HG02973 (cell line): ENCODE measurements around the gene UBL5.
"Not testable (repeated sequence)": the region's sequence is repeated elsewhere in the genome, so short reads cannot be mapped to it uniquely, and the experiment has no call there.

Experiments
- ATAC-seq: cut with Tn5 transposase; IDR thresholded peaks from one replicate; pipeline ENCODE4 v1.9.1; 2021; ENCODE audit warnings: moderate library complexity; ENCODE audit not compliant: unreplicated experiment

The UBL5 gene

DNA sequence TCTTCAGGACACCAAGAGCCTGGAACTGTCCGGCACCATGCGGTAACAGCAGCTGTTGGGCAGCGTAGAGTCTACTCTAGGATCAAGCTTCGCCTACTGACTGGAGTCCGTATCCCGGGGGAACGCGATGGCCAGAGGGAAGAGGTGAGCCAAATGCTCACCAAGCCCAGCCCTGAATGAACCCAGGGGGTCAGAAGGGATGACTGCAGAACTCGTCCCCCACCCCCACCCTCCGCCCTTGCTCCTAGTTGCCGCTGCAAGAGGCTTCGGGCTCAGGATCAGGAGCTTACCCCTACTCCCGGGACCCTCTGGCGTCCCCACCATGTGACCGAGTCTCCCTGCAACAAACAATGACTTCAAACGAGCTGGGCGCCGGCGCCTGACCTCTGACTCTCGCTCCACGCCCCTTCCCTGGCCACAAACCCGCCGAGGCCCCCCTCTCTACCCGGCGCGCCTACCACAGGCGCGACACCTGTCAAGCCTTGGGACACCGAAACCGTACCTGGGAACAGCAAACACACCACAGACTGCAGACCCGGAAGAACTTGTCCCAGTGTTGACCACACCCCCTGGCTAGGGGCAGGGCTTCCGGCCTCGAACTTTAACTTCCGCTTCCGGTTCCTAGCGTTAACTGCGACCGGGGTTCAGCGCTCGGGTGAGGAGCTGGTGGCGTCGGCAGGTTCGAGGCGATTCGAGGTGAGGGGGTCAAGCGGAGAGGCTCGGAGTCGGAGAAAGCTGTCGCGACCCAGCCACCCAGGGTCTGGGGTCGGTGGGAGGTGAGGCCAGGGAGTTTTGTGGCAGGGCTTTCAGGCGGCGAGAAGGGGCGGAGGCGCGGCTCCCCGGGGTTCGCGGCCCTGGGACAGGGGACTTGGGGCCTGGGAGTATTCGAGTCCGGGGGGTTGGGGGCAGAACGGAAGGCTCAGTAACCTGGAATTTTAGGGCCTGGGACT, at the start of gene UBL5:
Gene UBL5 (plus strand): TSS at position 630 of the 950 bp plus-strand sequence. CDS start 420 bp downstream, outside the sequence.
- peak; percentile 77 for ATAC-seq

DNA sequence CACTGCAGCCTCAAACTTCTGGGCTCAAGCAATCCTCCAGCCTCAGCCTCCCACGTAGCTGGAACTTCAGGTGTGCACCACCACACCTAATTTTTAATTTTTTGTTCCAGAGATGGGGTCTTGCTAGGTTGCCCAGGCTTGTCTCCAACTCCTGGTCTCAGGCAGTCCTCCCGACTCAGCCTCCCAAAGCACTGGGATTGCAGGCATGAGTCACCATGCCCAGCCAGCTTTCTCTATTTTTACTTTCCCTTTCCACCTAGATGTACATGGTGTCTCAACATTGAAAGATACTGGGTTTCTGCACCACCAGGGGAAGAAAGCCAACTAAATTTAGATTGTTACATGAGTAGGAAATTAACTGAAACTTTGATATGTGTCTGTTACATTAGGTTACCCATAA, 45.4 kb upstream of the UBL5 start:
- no peak for ATAC-seq

DNA sequence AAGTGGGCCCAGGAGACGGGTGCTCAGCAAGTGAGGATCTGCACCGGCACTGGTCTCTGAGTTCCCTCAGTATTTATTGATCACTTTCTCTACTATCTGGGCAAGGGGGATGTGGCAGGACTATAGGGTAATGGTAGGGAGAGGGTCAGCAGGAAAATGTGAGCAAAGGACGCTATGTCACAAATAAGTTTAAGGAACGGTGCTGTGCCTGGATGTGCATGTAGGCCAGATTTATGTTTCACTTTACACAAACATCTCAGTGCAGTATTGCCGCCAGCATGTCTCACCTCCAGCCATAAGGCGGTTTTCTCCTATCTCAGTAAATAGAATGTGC, 43.6 kb upstream of the UBL5 start:
- not testable (repeated sequence) for ATAC-seq

DNA sequence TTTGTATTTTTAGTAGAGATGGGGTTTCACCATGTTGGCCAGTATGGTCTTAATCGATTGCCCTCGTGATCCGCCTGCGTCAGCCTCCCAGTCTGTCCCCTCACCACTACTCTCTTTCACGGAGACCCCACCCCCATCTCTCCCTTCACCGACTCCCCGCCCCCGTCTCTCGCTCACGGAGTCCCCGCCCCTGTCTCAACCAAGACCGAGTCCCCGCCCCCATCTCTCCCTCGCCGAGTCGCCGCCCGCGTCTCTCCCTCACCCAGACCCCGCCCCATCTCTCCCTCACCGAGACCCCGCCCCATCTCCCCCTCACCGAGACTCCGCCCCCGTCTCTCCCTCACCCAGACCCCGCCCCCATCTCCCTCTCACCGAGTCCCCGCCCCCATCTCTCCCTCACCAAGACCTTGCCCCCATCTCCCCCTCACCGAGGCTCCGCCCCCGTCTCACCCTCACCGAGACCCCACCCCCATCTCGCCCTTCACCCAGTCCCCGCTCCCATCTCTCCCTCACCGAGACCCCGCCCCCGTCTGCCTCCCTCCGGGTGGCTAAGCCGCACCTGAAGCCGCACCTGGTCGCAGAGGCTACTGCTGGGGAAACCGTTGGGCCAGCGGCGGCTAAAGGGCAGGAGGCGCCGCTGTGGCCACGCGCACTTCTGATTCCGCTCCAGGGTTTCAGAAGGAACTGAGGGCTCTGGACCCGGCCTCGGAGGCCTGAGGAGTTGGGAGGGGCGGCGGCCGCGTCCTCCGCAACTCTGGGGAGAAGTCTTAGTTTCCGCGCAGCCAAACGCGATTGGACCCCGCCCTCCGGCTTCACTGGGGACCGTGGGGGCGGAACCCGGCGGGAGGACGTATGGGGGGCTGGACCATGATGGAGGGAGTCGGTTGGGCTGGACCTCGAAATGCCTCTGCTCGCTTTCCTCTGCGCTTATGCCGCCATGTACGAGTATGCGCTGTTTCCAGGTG, 42.1 kb upstream of the UBL5 start:
- ATAC-seq = peak; percentile 80

DNA sequence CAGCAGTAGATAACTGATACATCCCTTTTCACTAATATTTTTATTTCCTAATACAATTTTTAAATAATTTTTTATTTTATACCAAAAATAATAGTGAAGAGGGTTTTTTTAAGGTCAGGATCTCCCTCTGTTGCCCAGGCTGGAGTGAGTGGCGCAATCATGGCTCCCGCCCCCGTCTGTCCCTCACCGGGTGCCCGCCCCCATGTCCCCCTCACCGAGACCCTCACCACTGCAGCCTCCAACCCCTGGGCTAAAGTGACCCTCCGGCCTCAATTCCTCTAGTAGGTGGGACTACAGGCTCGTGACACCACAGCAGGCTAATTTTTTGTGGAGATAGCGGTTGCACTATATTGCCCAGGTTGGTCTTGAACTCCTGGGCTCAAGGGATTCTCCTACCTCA, 41.4 kb upstream of the UBL5 start:
- peak; percentile 8 for ATAC-seq

DNA sequence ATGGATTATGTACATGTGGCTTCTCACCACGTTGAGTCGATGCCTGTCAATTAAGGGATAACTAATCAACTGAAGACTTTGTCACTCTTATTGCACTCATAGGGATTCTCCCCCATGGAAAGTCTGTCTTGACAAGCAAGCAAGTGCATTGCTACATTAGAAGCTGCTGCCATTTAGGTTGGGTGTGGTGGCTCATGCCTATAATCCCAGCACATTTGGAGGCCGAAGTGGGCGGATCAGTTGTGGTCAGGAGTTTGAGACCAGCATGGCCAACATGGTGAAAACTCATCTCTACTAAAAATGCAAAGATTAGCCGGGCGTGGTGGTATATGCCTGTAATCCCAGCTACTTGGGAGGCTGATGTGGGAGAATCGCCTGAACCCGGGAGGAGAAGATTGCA, 40.9 kb upstream of the UBL5 start:
- ATAC-seq = no peak

DNA sequence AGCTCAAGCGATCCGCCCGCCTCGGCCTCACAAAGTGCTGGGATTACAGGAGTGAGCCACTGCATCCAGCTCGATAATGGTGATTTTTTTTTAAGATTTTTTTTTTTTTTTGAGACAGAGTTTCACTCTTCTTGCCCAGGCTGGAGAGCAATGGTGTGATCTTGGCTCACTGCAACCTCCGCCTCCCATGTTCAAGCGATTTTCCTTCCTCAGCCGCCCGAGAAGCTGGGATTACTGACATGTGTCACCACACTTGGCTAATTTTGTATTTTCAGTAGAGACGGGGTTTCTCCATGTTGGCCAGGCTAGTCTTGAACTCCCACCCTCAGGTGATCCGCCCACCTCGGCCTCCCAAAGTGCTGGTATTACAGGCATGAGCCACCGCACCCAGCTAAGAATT, 39.1 kb upstream of the UBL5 start:
- ATAC-seq = not testable (repeated sequence)

DNA sequence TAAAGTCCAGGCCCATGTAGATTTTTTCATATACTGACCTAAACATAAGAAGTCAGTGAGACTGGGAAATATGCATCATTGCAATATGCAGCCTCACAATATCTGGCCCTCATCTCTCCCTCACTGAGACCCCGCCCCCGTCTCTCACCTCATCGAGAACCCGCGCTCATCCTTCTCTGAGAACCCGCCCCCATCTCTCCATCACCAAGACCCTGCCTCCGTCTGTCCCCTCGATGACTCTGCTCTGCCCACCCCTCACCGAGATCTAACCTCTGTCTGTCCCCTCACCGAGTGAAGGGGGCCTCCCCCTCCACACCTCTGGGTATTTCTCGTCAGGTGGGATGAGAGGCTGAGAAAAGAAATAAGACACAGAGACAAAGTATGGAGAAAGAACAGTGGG, 38.7 kb upstream of the UBL5 start:
- no peak for ATAC-seq

DNA sequence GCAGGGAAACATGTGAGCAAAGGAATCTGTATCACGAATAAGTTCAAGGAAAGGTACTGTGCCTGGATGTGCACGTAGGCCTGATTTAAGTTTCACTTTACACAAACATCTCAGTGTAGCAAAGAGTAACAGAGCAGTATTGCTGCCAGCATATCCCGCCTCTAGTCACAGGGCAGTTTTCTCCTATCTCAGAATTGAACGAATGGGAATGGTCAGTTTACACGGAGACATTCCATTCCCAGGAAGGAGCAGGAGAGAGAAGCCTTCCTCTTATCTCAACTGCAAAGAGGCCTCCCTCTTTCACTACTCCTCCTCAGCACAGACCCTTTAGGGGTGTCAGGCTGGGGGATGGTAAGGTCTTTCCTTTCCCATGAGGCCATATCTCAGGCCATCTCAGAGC, 38.1 kb upstream of the UBL5 start:
- not testable (repeated sequence) for ATAC-seq

DNA sequence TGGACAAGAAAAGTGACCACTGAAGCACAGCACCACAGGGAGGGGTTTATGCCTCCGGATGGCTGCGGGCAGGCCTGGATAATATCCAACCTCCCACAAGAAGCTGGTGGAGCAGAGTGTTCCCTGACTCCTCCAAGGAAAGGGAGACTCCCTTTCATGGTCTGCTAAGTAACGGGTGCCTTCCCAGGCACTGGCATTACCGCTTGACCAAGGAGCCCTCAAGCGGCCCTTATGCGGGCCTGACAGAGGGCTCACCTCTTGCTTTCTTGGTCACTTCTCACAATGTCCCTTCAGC, 36.7 kb upstream of the UBL5 start:
- ATAC-seq = not testable (repeated sequence)

DNA sequence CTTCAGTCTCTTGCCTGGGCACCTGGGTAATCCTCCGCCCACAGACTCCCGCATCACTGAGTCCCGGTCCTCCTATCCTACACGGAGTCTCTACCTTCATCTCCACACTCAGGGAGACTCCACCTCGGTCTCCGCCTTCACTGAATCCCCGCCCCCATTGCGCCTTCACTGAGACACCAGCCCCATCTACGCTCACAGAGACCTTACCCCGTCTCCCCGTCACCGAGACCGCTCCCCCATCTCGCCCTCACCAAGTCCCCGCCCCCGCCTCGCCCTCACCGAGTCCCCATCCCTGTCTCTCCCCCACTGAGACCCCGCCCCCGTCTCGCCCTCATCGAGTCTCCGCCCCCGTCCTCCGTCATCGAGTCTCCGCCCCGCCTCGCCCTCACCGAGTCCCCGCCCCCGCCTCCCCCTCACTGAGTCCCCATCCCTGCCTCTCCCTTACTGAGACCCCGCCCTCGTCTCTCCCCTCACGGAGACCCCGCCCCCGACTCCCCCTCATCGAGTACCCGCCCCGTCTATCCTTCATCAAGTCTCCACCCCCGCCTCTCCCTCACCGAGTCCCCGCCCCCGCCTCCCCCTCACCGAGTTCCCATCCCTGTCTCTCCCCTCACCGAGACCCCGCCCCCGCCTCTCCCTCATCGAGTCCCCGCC, 36.0 kb upstream of the UBL5 start:
- peak; percentile 25 for ATAC-seq

DNA sequence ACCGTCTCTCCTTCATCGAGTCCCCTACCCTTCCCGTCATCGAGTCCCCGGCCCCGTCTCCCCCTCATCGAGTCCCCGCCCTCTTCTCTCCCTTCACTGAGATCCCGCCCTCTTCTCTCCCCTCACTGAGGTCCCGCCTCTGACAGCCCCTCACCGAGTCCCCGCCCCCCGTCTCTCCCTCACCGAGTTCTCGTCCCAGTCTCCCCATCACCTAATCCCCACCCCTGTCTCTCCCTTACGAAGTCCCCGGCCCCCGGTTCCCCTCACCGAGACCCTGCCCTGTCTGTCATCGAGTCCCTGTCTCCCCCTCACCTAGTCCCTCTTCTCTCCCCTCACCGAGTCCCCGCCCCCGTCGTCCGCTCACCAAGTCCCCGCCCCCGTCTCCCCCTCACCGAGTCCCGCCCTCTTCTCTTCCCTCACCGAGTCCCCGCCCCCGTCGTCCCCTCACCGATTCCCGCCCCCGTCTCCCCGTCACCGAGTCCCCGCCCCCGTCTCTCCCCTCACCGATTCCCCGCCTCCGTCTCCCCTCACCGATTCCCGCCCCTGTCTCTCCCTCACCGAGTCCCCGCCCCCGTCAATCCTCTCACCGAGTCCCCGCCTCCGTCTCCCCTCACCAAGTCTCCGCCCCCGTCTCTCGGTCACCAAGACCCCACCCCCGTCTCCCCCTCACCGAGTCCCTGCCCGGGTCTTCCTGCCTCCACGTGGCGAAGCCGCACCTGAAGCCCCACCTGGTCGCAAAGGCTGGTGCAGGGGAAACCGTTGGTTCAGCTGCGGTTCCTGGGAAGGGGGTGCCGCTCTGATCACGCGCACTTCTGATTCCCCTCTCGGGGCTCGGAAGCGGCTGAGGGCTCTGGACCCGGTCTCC, 35.3 kb upstream of the UBL5 start:
- ATAC-seq = peak; percentile 50

DNA sequence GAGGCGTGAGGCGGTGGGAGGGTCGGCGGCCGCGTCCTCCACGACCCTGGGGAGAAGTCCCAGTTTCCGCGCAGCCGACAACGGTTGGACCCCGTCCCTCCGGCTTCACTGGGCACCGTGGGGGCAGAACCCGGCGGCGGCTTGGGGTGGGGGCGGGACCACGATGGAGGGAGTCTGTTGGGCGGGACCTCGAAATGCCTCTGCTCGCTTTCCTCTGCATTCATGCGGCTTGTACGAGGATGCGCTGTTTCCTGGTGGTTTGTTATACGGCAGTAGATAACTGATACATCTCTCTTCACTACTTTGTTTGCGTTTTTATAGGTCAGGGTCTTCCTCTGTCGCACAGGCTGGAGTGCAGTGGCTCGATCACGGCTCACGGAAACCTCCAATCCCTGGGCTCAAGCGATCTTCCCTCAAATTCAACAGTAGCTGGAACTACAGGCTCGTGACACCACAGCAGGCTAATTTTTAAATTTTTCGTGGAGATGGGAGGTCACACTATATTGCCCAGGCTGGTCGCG, 34.6 kb upstream of the UBL5 start:
- peak; percentile 12 for ATAC-seq

DNA sequence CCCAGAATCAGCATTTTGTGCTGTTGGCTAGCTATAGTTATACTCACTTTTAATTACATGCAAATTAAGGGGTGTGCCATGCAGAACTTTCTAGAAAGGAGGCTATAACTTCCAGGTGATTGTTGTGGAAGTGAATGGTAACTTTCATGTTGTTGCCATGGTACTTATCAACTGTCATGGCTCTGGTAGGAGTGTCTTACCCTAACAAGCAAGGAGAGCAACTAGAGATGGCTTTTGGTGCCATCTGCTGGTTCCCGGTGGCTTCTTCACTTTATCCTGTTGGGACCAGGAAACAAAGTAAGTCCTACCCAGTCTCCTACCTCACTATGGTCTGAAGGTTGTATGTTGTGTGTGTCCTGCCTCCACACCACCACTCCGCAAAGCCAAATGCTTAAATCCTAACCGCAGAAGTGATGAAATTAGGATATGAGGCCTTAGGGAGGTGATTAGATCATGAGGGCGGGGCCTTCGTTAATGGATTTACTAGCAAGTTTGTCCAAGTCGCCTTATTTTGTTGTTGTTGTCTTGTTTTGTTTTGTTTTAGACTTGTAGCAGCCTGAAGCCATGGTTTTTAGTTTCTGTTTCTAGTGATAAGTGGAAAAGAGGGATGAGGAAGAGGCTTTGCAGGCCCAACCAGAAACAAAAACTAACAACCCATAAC, 31.5 kb upstream of the UBL5 start:
- ATAC-seq = peak; percentile 34

DNA sequence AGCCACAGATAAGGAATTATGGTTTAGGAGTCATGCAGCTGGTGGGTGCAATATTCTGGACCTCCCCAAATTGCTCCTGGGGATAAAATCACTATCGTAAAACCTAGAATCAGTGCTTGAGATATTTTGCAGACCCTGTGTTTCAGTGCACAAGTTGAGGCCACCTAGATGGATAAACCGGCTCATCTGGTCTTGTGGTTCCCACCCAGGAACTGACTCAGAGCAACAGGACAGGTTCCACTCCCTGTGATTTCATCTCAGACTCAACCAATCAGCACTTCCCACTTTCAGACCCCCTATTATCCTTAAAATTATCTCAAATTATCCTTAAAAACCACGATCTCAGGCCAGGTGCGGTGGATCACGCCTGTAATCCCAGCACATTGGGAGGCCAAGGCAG, 29.8 kb upstream of the UBL5 start:
- no peak for ATAC-seq

DNA sequence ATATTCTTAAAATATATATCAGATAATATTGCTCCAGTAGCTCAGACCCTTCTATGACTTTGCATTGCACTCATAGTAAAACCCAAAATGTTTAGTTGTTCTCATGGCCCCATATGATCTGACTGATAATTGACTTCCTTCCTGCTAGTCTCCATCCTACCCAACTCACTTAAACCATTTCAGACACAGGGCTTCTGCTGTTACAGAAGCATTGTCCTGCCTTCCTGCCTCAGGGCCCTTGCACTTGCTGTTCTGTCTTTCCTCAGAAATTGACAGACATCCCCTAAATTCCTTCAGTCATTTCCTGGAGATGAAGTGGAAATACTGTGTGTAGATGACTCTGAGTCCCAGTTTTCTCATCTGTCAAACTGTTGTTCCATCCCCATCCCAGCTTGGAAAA, 28.6 kb upstream of the UBL5 start:
- no peak for ATAC-seq

DNA sequence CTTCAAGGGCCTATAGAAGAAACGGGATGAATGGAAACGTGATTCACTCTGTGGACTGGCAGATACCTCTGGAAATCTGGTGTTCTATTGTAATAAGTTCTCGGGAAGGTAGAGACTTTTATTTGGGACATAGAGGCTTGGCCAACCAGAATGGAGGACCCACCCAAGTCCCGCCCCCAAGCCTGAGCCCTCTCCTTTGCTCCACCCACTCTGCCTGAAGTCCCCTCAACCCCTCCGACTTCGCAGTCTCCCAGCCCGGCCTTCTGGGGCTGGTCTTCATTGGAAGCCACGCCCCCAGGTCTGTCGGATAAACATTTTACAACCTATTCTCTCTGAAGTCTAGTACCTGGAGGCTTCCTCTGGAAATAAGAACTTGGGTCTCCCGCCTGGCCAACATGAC, 25.7 kb upstream of the UBL5 start:
- ATAC-seq = no peak

DNA sequence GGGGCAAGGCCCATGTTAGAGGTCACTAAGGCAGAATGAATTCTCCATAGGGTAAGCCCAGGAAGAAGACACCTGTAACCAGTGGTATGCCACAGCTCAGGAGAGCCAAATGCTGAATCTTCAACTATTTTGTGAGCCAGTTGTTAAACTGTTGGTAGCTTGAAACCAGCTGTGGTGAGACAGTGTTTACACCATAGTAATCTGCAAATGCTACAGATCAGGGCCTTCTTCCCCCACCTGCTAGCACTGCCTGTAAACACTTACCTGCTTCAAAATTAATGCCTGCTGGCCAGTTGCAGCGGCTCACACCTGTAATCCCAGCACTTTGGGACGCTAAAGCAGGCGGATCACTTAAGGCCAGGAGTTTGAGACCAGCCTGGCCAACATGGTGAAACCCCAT, 20.9 kb upstream of the UBL5 start:
- no peak for ATAC-seq
